A549 (cell line): Measurements from ENCODE around the gene LIPE. TPM values are rescaled to one million over a fixed set of nuclear protein-coding genes. Genes with fewer than 3 reads are reported as not detected.

Experiments
- ATAC-seq, 2 experiments: fragments of 200-7000 bp in 1 of 2; fragments of >200 bp in 1 of 2; cut with Nextera tagmentation in 1 of 2; cut with Tn5 transposase in 1 of 2; 3 replicates each; pipeline versions ENCODE4 v1.8.0 to v1.9.1; 2018 to 2020; ENCODE audit warnings: mild to moderate bottlenecking in 1 of 2, moderate library complexity in 1 of 2
- CTCF ChIA-PET: fragments of 300-600 bp; sonication (Branson Sonifier 250); formaldehyde crosslinking; extraction: SDS; loops from one replicate; lab custom pipeline; 2021; ENCODE audit warnings: antibody characterized with exemption, inconsistent platforms; lab: Yijun Ruan, JAX
- POLR2A ChIA-PET: fragments of 350-600 bp; formaldehyde crosslinking; extraction: SDS; loops from one replicate; lab custom pipeline; 2021; ENCODE audit warnings: antibody characterized with exemption, inconsistent platforms; lab: Yijun Ruan, JAX
- DNase-seq, 2 experiments: peaks; one replicate each; pipeline versions ENCODE4 v3.0.0 to v3.0.0-alpha.2; 2011 to 2016; ENCODE audit warnings: low read depth in 1 of 2, low spot score in 1 of 2
- FAIRE-seq: peaks from 2 replicates; lab custom pipeline; 2011; peaks lifted over from hg19 to GRCh38; lab: Jason Lieb, UNC
- H3K27ac ChIP-seq, 2 experiments: fragments of >200 bp; sonication (Bioruptor Twin); formaldehyde crosslinking; 3 replicates each; pipeline ENCODE4 v1.5.1; 2016 to 2017
- H3K4me1 ChIP-seq: fragments of >200 bp; sonication (Bioruptor Twin); formaldehyde crosslinking; 3 replicates; pipeline ENCODE4 v1.6.1; 2016
- H3K4me2 ChIP-seq: fragments of >200 bp; sonication (Bioruptor Twin); formaldehyde crosslinking; 3 replicates; pipeline ENCODE4 v1.6.1; 2016
- H3K4me3 ChIP-seq: fragments of >200 bp; sonication (Bioruptor Twin); formaldehyde crosslinking; 3 replicates; pipeline ENCODE4 v1.5.1; 2016
- H3K9me3 ChIP-seq: fragments of >200 bp; sonication (Bioruptor Twin); formaldehyde crosslinking; 3 replicates; pipeline ENCODE4 v1.6.1; 2016
- CBX2 ChIP-seq: fragments of 200-600 bp; sonication (generic); IDR thresholded peaks from 2 replicates; pipeline ENCODE4 v1.6.1; 2016; ENCODE audit warnings: low read depth, mild to moderate bottlenecking, borderline replicate concordance
- CEBPB ChIP-seq, 2 experiments: fragments of >200 bp in 1 of 2; sonication (Bioruptor Twin) in 1 of 2; formaldehyde crosslinking in 1 of 2; IDR thresholded peaks; 2 replicates each; pipeline ENCODE4 v1.6.1; 2012 to 2016
- CHD4 ChIP-seq: fragments of 200-600 bp; sonication (generic); IDR thresholded peaks from 2 replicates; pipeline ENCODE4 v1.6.1; 2016; ENCODE audit warnings: antibody characterized with exemption, mild to moderate bottlenecking, borderline replicate concordance
- EHF ChIP-seq: fragments of 250-450 bp; sonication (Bioruptor Pico); IDR thresholded peaks from 2 replicates; pipeline ENCODE4 v1.5.0; 2020; ENCODE audit warnings: mild to moderate bottlenecking
- EP300 ChIP-seq, 2 experiments: fragments of >200 bp; sonication (Bioruptor Twin); formaldehyde crosslinking; IDR thresholded peaks; 2 replicates in 1 of 2; 3 replicates in 1 of 2; pipeline ENCODE4 v1.6.1; 2016 to 2017
- ESRRA ChIP-seq: fragments of 150-350 bp; IDR thresholded peaks from 2 replicates; pipeline ENCODE4 v1.6.1; 2014; ENCODE audit warnings: mild to moderate bottlenecking, low read length, borderline replicate concordance
- HOXB5 ChIP-seq: fragments of 250-450 bp; sonication (Bioruptor Pico); IDR thresholded peaks from 2 replicates; pipeline ENCODE4 v1.5.0; 2020; ENCODE audit warnings: mild to moderate bottlenecking, moderate library complexity
- KDM1A ChIP-seq: fragments of 200-600 bp; sonication (generic); IDR thresholded peaks from 2 replicates; pipeline ENCODE4 v1.6.1; 2016; ENCODE audit warnings: low read depth, mild to moderate bottlenecking
- MAFK ChIP-seq: fragments of 450-650 bp; IDR thresholded peaks from 2 replicates; pipeline ENCODE4 v1.6.1; 2014; ENCODE audit not compliant: partially characterized antibody
- MAZ ChIP-seq: fragments of 150-350 bp; IDR thresholded peaks from 2 replicates; pipeline ENCODE4 v1.6.1; 2014; ENCODE audit warnings: antibody characterized with exemption, low read depth, low read length, borderline replicate concordance
- MYC ChIP-seq: IDR thresholded peaks from 2 replicates; pipeline ENCODE4 v1.6.1; 2012; ENCODE audit warnings: mild to moderate bottlenecking, inconsistent platforms, low read length, improper control_type of control experiment, borderline replicate concordance
- NFE2L2 ChIP-seq: fragments of 150-350 bp; conservative IDR thresholded peaks from 2 replicates; pipeline ENCODE4 v1.6.1; 2014; ENCODE audit warnings: low read length
- NR3C1 ChIP-seq: fragments of >200 bp; sonication (Bioruptor Twin); formaldehyde crosslinking; IDR thresholded peaks from 3 replicates; pipeline ENCODE4 v1.6.1; 2017
- POLR2A ChIP-seq: IDR thresholded peaks from 2 replicates; pipeline ENCODE4 v1.6.1; 2012; ENCODE audit warnings: mild to moderate bottlenecking, low read length
- RNF2 ChIP-seq: fragments of 200-600 bp; sonication (generic); IDR thresholded peaks from 2 replicates; pipeline ENCODE4 v1.6.1; 2016; ENCODE audit warnings: low read depth, mild to moderate bottlenecking, antibody characterized with exemption, moderate library complexity, borderline replicate concordance
- TP53 ChIP-seq: fragments of 250-450 bp; sonication (Bioruptor Pico); IDR thresholded peaks from 2 replicates; pipeline ENCODE4 v1.5.0; 2021; ENCODE audit warnings: mild to moderate bottlenecking, moderate library complexity
- ZNF302 ChIP-seq: fragments of 250-450 bp; sonication (Bioruptor Pico); IDR thresholded peaks from 2 replicates; pipeline ENCODE4 v1.9.0; 2021; ENCODE audit warnings: inconsistent platforms, mild to moderate bottlenecking, moderate library complexity
- ZSCAN20 ChIP-seq: fragments of 250-450 bp; sonication (Bioruptor Pico); IDR thresholded peaks from 2 replicates; pipeline ENCODE4 v1.8.0; 2022; ENCODE audit warnings: mild to moderate bottlenecking, moderate library complexity
- WGBS: methylation state at CpG from one replicate; pipeline ENCODE4 v1.1.6; 2017; ENCODE audit errors: missing lambda C conversion rate; 5-methylcytosine and 5-hydroxymethylcytosine counted together
- polyA plus RNA-seq, 4 experiments: library from polyadenylated mRNA; depleted of rRNA in 3 of 4; stranded (reverse); fragments of >200 nt; fragmentation: RNase III in 1 of 4; extraction: RNeasy Plus Mini Kit Qiagen cat#74134 plus additional on column Dnase treatment in 1 of 4; gene quantifications; 2 replicates in 3 of 4; 3 replicates in 1 of 4; pipeline ENCODE4 v1.2.3, GENCODE V29; 2011 to 2017
- TF ChIP-seq, protein P1 (sequence below): fragments of >200 bp; sonication (Bioruptor Twin); formaldehyde crosslinking; IDR thresholded peaks from 3 replicates; pipeline ENCODE4 v1.6.1; 2016

LIPE gene
- polyA plus RNA-seq, 2 of the 4 experiments (the other 2 are of a cell fraction), result 1.6 to 3.2 TPM

DNA sequence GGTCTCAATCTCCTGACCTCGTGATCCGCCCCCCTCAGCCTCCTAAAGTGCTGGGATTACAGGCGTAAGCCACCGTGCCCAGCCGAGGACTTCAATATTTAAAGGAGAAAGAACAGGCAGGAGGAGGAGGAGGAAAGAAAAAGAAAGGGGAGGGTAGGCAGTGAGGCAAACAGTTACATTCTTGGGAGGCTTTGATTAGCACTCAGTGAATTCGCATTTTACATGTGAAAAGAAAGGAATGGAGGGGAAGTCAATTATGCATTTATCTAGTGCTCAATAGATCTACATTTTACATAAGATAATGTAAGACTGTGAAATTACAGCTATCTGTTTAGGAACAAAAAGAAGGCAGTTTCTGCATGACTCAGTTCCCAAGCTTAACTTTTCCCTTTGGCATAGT is 46.5 kb upstream of the LIPE start:
- POLR2A ChIA-PET, result no interaction called here
- CTCF ChIA-PET, result interaction anchor here (0.9 to 8.1 kb wide), 10 partner anchors 8 to 123 kb away, joined by 3 to 92 read pairs (median 9); partner anchors contain the start of gene CXCL17
- H3K9me3 ChIP-seq, result no peaks in the 10 kb centered on the region
- no peak overlapping the region for H3K4me3 ChIP-seq
- TF ChIP-seq RNF2 (no peak), ZNF302 (CRISPR knock-in tag) (no peak), CBX2 (no peak), EHF (CRISPR knock-in tag) (no peak), HOXB5 (CRISPR knock-in tag) (no peak), MAZ (no peak)
- H3K27ac ChIP-seq, result no peak overlapping the region
- no peak for ATAC-seq
- H3K4me1 ChIP-seq, result peaks cover 21% of the 10 kb centered on the region
- 82% methylated on average over 6 of the region's 6 CpGs for WGBS
- H3K4me2 ChIP-seq, result no peak overlapping the region
- DNase-seq, result no peak
- FAIRE-seq, result peak; percentile 54

GRCh38 chr19:42472402-42473147 is 45.4 kb upstream of the LIPE start:
- TF ChIP-seq CEBPB (IDR thresholded peaks at IDR 0.05) (peak; percentile 57 to 69; a peak in 3 of 4 replicates), EP300 (IDR thresholded peaks at IDR 0.05) (no peak), ZNF302 (CRISPR knock-in tag) (no peak)
- 76% methylated on average over 7 of the region's 7 CpGs for WGBS
- CTCF ChIA-PET, result interaction anchor here (0.9 to 9.6 kb wide), 14 partner anchors 9 to 124 kb away, joined by 3 to 92 read pairs (median 8); partner anchors contain the start of genes CEACAM1 and CXCL17
- ATAC-seq, result no peak
- POLR2A ChIA-PET, result no interaction called here
- Histone ChIP-seq H3K27ac (no peak overlapping the region), H3K4me1 (peaks cover 29% of the 10 kb centered on the region), H3K9me3 (no peaks in the 10 kb centered on the region), H3K4me3 (no peak overlapping the region), H3K4me2 (no peak overlapping the region; the same call in 2 of the 3 replicates)
- DNase-seq, result no peak
- peak; percentile 87 for FAIRE-seq

DNA sequence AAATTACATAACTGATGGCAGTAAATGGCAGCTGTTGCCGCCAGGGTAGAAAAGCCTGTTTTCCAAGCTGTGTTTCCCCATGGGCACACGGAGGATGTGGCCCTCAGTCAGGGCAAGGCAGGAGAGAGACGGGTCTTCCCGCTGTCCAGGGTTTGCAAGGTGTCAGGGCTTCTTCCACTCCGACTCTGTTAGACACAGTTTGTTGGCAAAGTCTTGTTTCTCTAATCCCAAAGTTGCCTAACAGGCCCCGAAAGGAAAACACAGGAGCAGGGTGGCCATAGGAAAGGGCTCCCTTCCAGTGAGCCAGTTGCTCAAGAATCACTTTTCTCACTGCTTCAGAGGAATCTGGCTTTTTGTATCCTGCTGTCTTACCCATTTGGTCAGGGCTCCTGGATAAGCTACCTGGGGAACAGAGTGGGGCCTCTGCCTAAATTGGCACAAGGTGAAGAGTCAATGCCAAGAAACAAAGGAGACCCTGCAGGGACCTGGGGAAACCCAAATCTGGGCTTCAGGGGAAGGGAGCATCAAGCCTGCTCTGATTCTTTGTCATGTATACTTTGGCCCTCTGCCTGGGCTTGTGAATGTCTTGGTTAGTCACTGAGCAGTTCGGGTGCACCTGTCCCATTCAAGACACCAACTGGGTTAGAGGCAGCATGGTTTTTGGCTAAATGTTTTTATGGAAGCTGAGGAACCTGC is 44.5 kb upstream of the LIPE start:
- WGBS, result 50% methylated on average over 7 of the region's 7 CpGs
- CTCF ChIA-PET, result interaction anchor here (0.5 to 9.6 kb wide), 16 partner anchors 10 to 363 kb away, joined by 3 to 92 read pairs (median 7); partner anchors contain the start of genes CEACAM1 and CXCL17

More for the DNA sequence above, 44.5 kb upstream of the LIPE start:
- TF ChIP-seq MAFK (no peak), KDM1A (no peak), CHD4 (no peak), ESRRA (no peak), MYC (no peak), POLR2A (no peak), ZSCAN20 (no peak), NFE2L2 (no peak), NR3C1 (no peak), TP53 (CRISPR knock-in tag) (no peak)
- TF ChIP-seq, protein P1, sequence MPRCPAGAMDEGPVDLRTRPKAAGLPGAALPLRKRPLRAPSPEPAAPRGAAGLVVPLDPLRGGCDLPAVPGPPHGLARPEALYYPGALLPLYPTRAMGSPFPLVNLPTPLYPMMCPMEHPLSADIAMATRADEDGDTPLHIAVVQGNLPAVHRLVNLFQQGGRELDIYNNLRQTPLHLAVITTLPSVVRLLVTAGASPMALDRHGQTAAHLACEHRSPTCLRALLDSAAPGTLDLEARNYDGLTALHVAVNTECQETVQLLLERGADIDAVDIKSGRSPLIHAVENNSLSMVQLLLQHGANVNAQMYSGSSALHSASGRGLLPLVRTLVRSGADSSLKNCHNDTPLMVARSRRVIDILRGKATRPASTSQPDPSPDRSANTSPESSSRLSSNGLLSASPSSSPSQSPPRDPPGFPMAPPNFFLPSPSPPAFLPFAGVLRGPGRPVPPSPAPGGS, result no peak
- H3K27ac ChIP-seq, result no peak overlapping the region; a peak in 1 of 6 replicates
- ATAC-seq (peak; percentile 20 to 58; a peak in 4 of 6 replicates), FAIRE-seq (peak; percentile 96), DNase-seq (no peak)
- H3K4me2 ChIP-seq, result peak overlapping the region; percentile 20; the same call in 2 of the 3 replicates
- H3K4me1 ChIP-seq, result peaks cover 33% of the 10 kb centered on the region
- no peaks in the 10 kb centered on the region for H3K9me3 ChIP-seq
- H3K4me3 ChIP-seq, result no peak overlapping the region
- POLR2A ChIA-PET, result no interaction called here
